K562 (cell line): ENCODE measurements around the gene PIGL. TPM values are rescaled to one million over a fixed set of nuclear protein-coding genes. Genes with fewer than 3 reads are reported as not detected.

ENCODE experiments used
- ATAC-seq: fragments of 200-7000 bp; cut with Tn5 transposase; 3 replicates; pipeline ENCODE4 v1.9.1; 2020; ENCODE audit warnings: moderate library complexity
- BruUV-seq: library from RNA; stranded (reverse); fragments of 400-500 nt; replicated peaks from 2 replicates; lab custom pipeline; 2021; lab: Mats Ljungman, UMichigan
- CTCF ChIA-PET: fragments of 300-600 bp; formaldehyde crosslinking; extraction: SDS; loops from one replicate; lab custom pipeline; 2021; ENCODE audit warnings: low intra/inter-chr PET ratio; lab: Yijun Ruan, JAX
- POLR2A ChIA-PET: fragments of 300-600, 350-650 bp; sonication (Branson Sonifier 250); formaldehyde crosslinking; extraction: SDS; loops from one replicate; lab custom pipeline; 2021; ENCODE audit warnings: antibody characterized with exemption, inconsistent platforms; lab: Yijun Ruan, JAX
- DNase-seq, 4 experiments: peaks; one replicate each; pipeline versions ENCODE4 v3.0.0 to v3.0.0-alpha.2; 2011 to 2018; ENCODE audit warnings: low spot score in 3 of 4, mixed read lengths in 3 of 4; ENCODE audit errors: extremely low read depth in 1 of 4
- FAIRE-seq: peaks from 2 replicates; lab custom pipeline; 2011; peaks lifted over from hg19 to GRCh38; lab: Jason Lieb, UNC
- H2AFZ ChIP-seq: 2 replicates; pipeline ENCODE4 v1.6.0; 2011; ENCODE audit warnings: low read depth, low read length, control low read depth, inconsistent platforms
- H3K27ac ChIP-seq: fragments of 200-600 bp; 3 replicates; pipeline ENCODE4 v1.8.0; 2011; ENCODE audit warnings: low read depth, mild to moderate bottlenecking, control low read depth, inconsistent platforms, low read length, moderate library complexity, mixed read lengths; ENCODE audit errors: extremely low read depth
- H3K27me3 ChIP-seq, 2 experiments: fragments of 300-600 bp in 1 of 2; 2 replicates in 1 of 2; 3 replicates in 1 of 2; pipeline versions ENCODE4 v1.6.0 to v1.8.0; 2011; ENCODE audit warnings: inconsistent platforms in 2 of 2, low read length in 2 of 2, mild to moderate bottlenecking in 1 of 2, mixed read lengths in 1 of 2, moderate library complexity in 1 of 2; ENCODE audit not compliant: control insufficient read depth in 2 of 2, insufficient read depth in 2 of 2
- H3K36me3 ChIP-seq: fragments of 300-600 bp; 3 replicates; pipeline ENCODE4 v1.8.0; 2011; ENCODE audit warnings: mild to moderate bottlenecking, low read length, inconsistent platforms; ENCODE audit not compliant: control insufficient read depth, insufficient read depth
- H3K4me1 ChIP-seq, 2 experiments: fragments of 200-600 bp in 1 of 2; replicated peaks in 1 of 2; 2 replicates in 1 of 2; 3 replicates in 1 of 2; pipeline versions ENCODE4 v1.5.1 to v1.8.0; 2011; ENCODE audit warnings: inconsistent platforms in 2 of 2, low read length in 2 of 2, mild to moderate bottlenecking in 1 of 2, mixed read lengths in 1 of 2, moderate library complexity in 1 of 2; ENCODE audit not compliant: control insufficient read depth in 2 of 2, insufficient read depth in 2 of 2
- H3K4me2 ChIP-seq: 2 replicates; pipeline ENCODE4 v1.6.1; 2011; ENCODE audit warnings: low read length, control low read depth, inconsistent platforms, mixed read lengths; ENCODE audit not compliant: insufficient read depth
- H3K4me3 ChIP-seq: fragments of 200-600 bp; sonication (generic), shearing (Covaris generic); 2 replicates; pipeline ENCODE4 v1.5.1; 2016; ENCODE audit warnings: control low read depth, inconsistent platforms
- H3K79me2 ChIP-seq: fragments of 200-600 bp; 3 replicates; pipeline ENCODE4 v1.8.0; 2011; ENCODE audit warnings: low read length, inconsistent platforms; ENCODE audit not compliant: control insufficient read depth, insufficient read depth
- H3K9ac ChIP-seq, 2 experiments: 2 replicates each; pipeline versions ENCODE4 v1.6.0 to v1.6.1; 2011; ENCODE audit warnings: low read depth in 2 of 2, low read length in 2 of 2, control low read depth in 1 of 2, inconsistent platforms in 1 of 2, mild to moderate bottlenecking in 1 of 2, mixed read lengths in 1 of 2; ENCODE audit not compliant: insufficient read depth in 1 of 2
- H3K9me1 ChIP-seq: one replicate; pipeline ENCODE4 v1.6.0; 2011; ENCODE audit warnings: inconsistent platforms, mild to moderate bottlenecking, low read length, moderate library complexity; ENCODE audit not compliant: control insufficient read depth, insufficient read depth
- H3K9me3 ChIP-seq: replicated peaks from 2 replicates; pipeline ENCODE4 v1.5.1; 2011; ENCODE audit warnings: low read depth, low read length, inconsistent platforms; ENCODE audit not compliant: control insufficient read depth, insufficient read depth
- H4K20me1 ChIP-seq: replicated peaks from 2 replicates; pipeline ENCODE4 v1.6.1; 2011; ENCODE audit warnings: low read length, inconsistent platforms, mixed read lengths; ENCODE audit not compliant: control insufficient read depth, insufficient read depth
- CBX5 ChIP-seq: IDR thresholded peaks from 2 replicates; pipeline ENCODE4 v1.6.1; 2014; ENCODE audit warnings: low read depth, borderline replicate concordance
- EP400 ChIP-seq: fragments of 450-650 bp; IDR thresholded peaks from 2 replicates; pipeline ENCODE4 v1.6.1; 2017; ENCODE audit warnings: antibody characterized with exemption, mild to moderate bottlenecking, moderate library complexity
- ILK ChIP-seq: fragments of 450-650 bp; IDR thresholded peaks from 2 replicates; pipeline ENCODE4 v1.6.1; 2016; ENCODE audit warnings: missing genetic modification characterization, low read depth, mild to moderate bottlenecking, missing compliant biosample characterization, moderate library complexity, borderline replicate concordance
- SMARCA4 ChIP-seq: fragments of 450-650 bp; IDR thresholded peaks from 2 replicates; pipeline ENCODE4 v1.6.1; 2016
- TFE3 ChIP-seq: fragments of 450-650 bp; formaldehyde crosslinking; IDR thresholded peaks from 2 replicates; pipeline ENCODE4 v1.4.0; 2020; ENCODE audit warnings: mild to moderate bottlenecking, mixed read lengths
- ZNF263 ChIP-seq: sonication (generic); formaldehyde crosslinking; IDR thresholded peaks from 2 replicates; pipeline ENCODE4 v1.8.0; 2022; ENCODE audit warnings: mild to moderate bottlenecking, missing genetic modification reagents, borderline replicate concordance
- ZNF3 ChIP-seq: fragments of 250-450 bp; sonication (Bioruptor Pico); IDR thresholded peaks from 2 replicates; pipeline ENCODE4 v1.5.0; 2021; ENCODE audit warnings: mild to moderate bottlenecking, moderate library complexity
- WGBS: fragments of 100-300 bp; shearing (Covaris generic); methylation state at CpG from one replicate; pipeline ENCODE4 v1.1.6; 2016; ENCODE audit warnings: low coverage, mixed read lengths; ENCODE audit not compliant: insufficient coverage; ENCODE audit errors: missing lambda C conversion rate; 5-methylcytosine and 5-hydroxymethylcytosine counted together
- in situ Hi-C: fragments of 300-500 bp; cut with MboI; formaldehyde crosslinking; loops from 4 replicates; pipeline ENCODE4 v1.15.0; 2018; ENCODE audit warnings: inconsistent platforms, mixed read lengths
- intact Hi-C: fragments of 100-400 bp; cut with micrococcal nuclease; formaldehyde crosslinking; loops from 2 replicates; pipeline ENCODE4 v1.14.2; 2022
- polyA plus RNA-seq, 8 experiments: library from polyadenylated mRNA; depleted of rRNA in 4 of 8; stranded (reverse) in 5 of 8; unstranded in 3 of 8; fragments of >200 nt; fragmentation: Nextera tagmentation in 2 of 8; fragmentation: Illumina TruSeq in 1 of 8; extraction: Ambion mirVana in 2 of 8; extraction: Trizol in 1 of 8; gene quantifications; 2 replicates each; pipeline versions ENCODE4 v1.2.1 to v1.2.3, GENCODE V29; 2011 to 2014; ENCODE audit warnings: inconsistent platforms in 1 of 8, missing spikeins in 1 of 8
- total RNA-seq, 7 experiments: library from RNA; depleted of rRNA in 6 of 7; stranded (reverse); fragments of >200 nt in 6 of 7; fragmentation: Illumina TruSeq in 2 of 7; extraction: Trizol in 2 of 7; gene quantifications; 2 replicates each; pipeline versions ENCODE4 v1.2.1 to v1.2.3, GENCODE V29; 2011 to 2021; ENCODE audit warnings: low replicate concordance in 1 of 7

PIGL gene
- total and polyA plus RNA-seq, 9 of the 15 experiments (the other 6 are each of a cell fraction or from before 2014, with no cell fraction given), result 19.9 to 55.3 (median 29.6) TPM

GRCh38 chr17:16251043-16251442, 34.0 kb downstream of the PIGL start:
- TF ChIP-seq SMARCA4, result no peak
- no peak for TF ChIP-seq ILK (tag)
- TF ChIP-seq EP400, result no peak
- TF ChIP-seq CBX5, result no peak
- no peak for TF ChIP-seq ZNF3 (CRISPR knock-in tag)
- no peak for TF ChIP-seq TFE3 (CRISPR knock-in tag)
- TF ChIP-seq ZNF263 (CRISPR knock-in tag), result no peak

More at GRCh38 chr17:16251043-16251442, 34.0 kb downstream of the PIGL start:
- no peak overlapping the region for H2AFZ ChIP-seq
- H3K4me2 ChIP-seq, result no peak overlapping the region
- H3K4me1 ChIP-seq, result no peaks in the 10 kb centered on the region; a peak in 2 of 5 replicates
- no TSS peak for BruUV-seq
- in situ Hi-C loops (no loop called here), intact Hi-C loops (no loop called here)
- no peaks in the 10 kb centered on the region for H3K9me3 ChIP-seq
- H3K79me2 ChIP-seq, result no peaks in the 10 kb centered on the region
- ATAC-seq, result no peak
- ChIA-PET CTCF (no interaction called here), POLR2A (interaction anchor here (1.1 to 1.4 kb wide), 2 partner anchors 10 to 35 kb away, joined by 3 to 8 read pairs; no protein-coding TSS in a partner anchor)
- no peaks in the 10 kb centered on the region for H3K27me3 ChIP-seq
- H3K9ac ChIP-seq, result no peak overlapping the region
- H3K9me1 ChIP-seq, result no peaks in the 10 kb centered on the region
- no peaks in the 10 kb centered on the region for H3K36me3 ChIP-seq
- no peak overlapping the region for H3K27ac ChIP-seq
- 95% methylated on average over 4 of the region's 6 CpGs for whole genome bisulfite sequencing
- H3K4me3 ChIP-seq, result no peak overlapping the region
- no peak for DNase-seq
- FAIRE-seq, result no peak
- no peaks in the 10 kb centered on the region for H4K20me1 ChIP-seq
